Kidney tubule cell (primary cell): ENCODE data around the gene BST1.
"Not testable (repeated sequence)": the region's sequence is repeated elsewhere in the genome, so short reads cannot be mapped to it uniquely, and the experiment has no call there.

Experiments
- DNase-seq: peaks from one replicate; pipeline ENCODE4 v3.0.0-alpha.2; 2018; ENCODE audit warnings: low spot score

BST1 gene

GRCh38 chr4:15711762-15712161 is 8.9 kb downstream of the BST1 start:
- DNase-seq: no peak

GRCh38 chr4:15712214-15712613 is 9.3 kb downstream of the BST1 start:
- DNase-seq: no peak

GRCh38 chr4:15714141-15714540 is 11.3 kb downstream of the BST1 start:
- peak; percentile 17 for DNase-seq

- no peak for DNase-seq
These were observed 12.0 kb downstream of the BST1 start for GRCh38 chr4:15714646-15715435.

- DNase-seq: no peak
These were observed 13.2 kb downstream of the BST1 start for GRCh38 chr4:15716115-15716514.

GRCh38 chr4:15717086-15717485 is 14.2 kb downstream of the BST1 start:
- peak; percentile 15 for DNase-seq

- DNase-seq: peak; percentile 6
These were observed 15.0 kb downstream of the BST1 start for GRCh38 chr4:15717657-15718416.

GRCh38 chr4:15718465-15718864 is 15.6 kb downstream of the BST1 start:
- no peak for DNase-seq

- DNase-seq: no peak
These were observed 16.1 kb downstream of the BST1 start for GRCh38 chr4:15718959-15719358.

GRCh38 chr4:15719506-15719905 is 16.6 kb downstream of the BST1 start:
- DNase-seq: no peak

GRCh38 chr4:15720851-15721250 is 18.0 kb downstream of the BST1 start:
- DNase-seq: no peak

GRCh38 chr4:15725608-15726007 is 22.7 kb downstream of the BST1 start:
- DNase-seq: no peak

GRCh38 chr4:15729910-15730533 is 27.2 kb downstream of the BST1 start:
- peak; percentile 50 for DNase-seq

GRCh38 chr4:15733061-15733460 is 30.2 kb downstream of the BST1 start:
- not testable (repeated sequence) for DNase-seq

- no peak for DNase-seq
These were observed 32.7 kb downstream of the BST1 start for GRCh38 chr4:15735536-15735935.

- DNase-seq: no peak
These were observed 33.7 kb downstream of the BST1 start for GRCh38 chr4:15736514-15737050.

GRCh38 chr4:15737255-15737654 is 34.4 kb downstream of the BST1 start:
- DNase-seq: no peak

- no peak for DNase-seq
These were observed 36.0 kb downstream of the BST1 start for GRCh38 chr4:15738877-15739276.

GRCh38 chr4:15740764-15741404 is 38.0 kb downstream of the BST1 start:
- no peak for DNase-seq

- DNase-seq: no peak
These were observed 39.3 kb downstream of the BST1 start for GRCh38 chr4:15742083-15742582.

- DNase-seq: no peak
These were observed 39.8 kb downstream of the BST1 start for GRCh38 chr4:15742637-15743036.

GRCh38 chr4:15744016-15744545 is 41.2 kb downstream of the BST1 start:
- no peak for DNase-seq
